H7 (cell line): ENCODE data around the gene DPH2. TPM values are rescaled to one million over a fixed set of nuclear protein-coding genes. Genes with fewer than 3 reads are reported as not detected.

Experiments
- total RNA-seq: library from RNA; depleted of rRNA; stranded (reverse); fragments of >200 nt; shearing (Covaris generic); gene quantifications from 2 replicates; pipeline ENCODE4 v1.2.3, GENCODE V29; 2014; rRNA removed

DPH2 gene
- total RNA-seq, 1 experiment from 2014 or later = 75.4 TPM

Other genes starting within 250 kb of the DPH2 start
- 9.7 and 11.3 TPM in 2 replicates for gene ARTN, start 36.2 kb upstream of the DPH2 start, total RNA-seq
- gene IPO13, start 23.1 kb upstream of the DPH2 start, total RNA-seq = 29.2 and 34.2 TPM in 2 replicates
- gene ATP6V0B, start 5.0 kb downstream of the DPH2 start, total RNA-seq = 196 and 237 TPM in 2 replicates
- gene B4GALT2, start 9.2 kb downstream of the DPH2 start, total RNA-seq = 207 and 217 TPM in 2 replicates
- gene CCDC24, start 21.6 kb downstream of the DPH2 start, total RNA-seq = 10.5 and 19.8 TPM in 2 replicates
- gene SLC6A9, start 61.5 kb downstream of the DPH2 start, total RNA-seq = 6.4 and 8.2 TPM in 2 replicates
- gene KLF17, start 148.8 kb downstream of the DPH2 start, total RNA-seq = not detected in 2 replicates
- gene KLF18, start 171.6 kb downstream of the DPH2 start, total RNA-seq = 0.03 TPM in 1 of 2 replicates, not detected in the other
- 20.7 and 25.5 TPM in 2 replicates for gene DMAP1, start 243.5 kb downstream of the DPH2 start, total RNA-seq